Activated T-cell treated with anti-CD3 and anti-CD28 coated beads, Interleukin-2, amount 50 U/mL, for 72 hours (primary cell): ENCODE results near the gene ZNF512B. TPM values are rescaled to one million over a fixed set of nuclear protein-coding genes. Genes with fewer than 3 reads are reported as not detected.

Experiments used
- ATAC-seq, 2 donors: fragments of 150-1000 bp; cut with Tn5 transposase; replicated peaks in 1 of 2; 2 replicates each; pipeline ENCODE4 v1.10.0; 2021; ENCODE audit warnings: moderate library complexity in 2 of 2, mild to moderate bottlenecking in 1 of 2
- DNase-seq, 2 donors: peaks; one replicate each; pipeline ENCODE4 v3.0.0; 2021 to 2022; ENCODE audit warnings: mixed read lengths in 1 of 2
- H3K27ac Mint-ChIP-seq: one replicate; pipeline ENCODE4 v1.8.0; 2022; ENCODE audit warnings: mild to moderate bottlenecking, moderate library complexity, mixed read lengths
- H3K27me3 Mint-ChIP-seq: one replicate; pipeline ENCODE4 v1.8.0; 2022; ENCODE audit warnings: low read depth, mixed read lengths
- H3K36me3 Mint-ChIP-seq, 2 donors: one replicate each; pipeline ENCODE4 v1.8.0; 2022; ENCODE audit warnings: mixed read lengths in 2 of 2, mild to moderate bottlenecking in 1 of 2; ENCODE audit not compliant: insufficient read depth in 2 of 2
- H3K4me1 Mint-ChIP-seq: one replicate; pipeline ENCODE4 v1.8.0; 2022; ENCODE audit warnings: low read depth, mixed read lengths
- H3K4me3 Mint-ChIP-seq, 2 donors: one replicate each; pipeline ENCODE4 v1.8.0; 2022; ENCODE audit warnings: mild to moderate bottlenecking in 2 of 2, mixed read lengths in 2 of 2, moderate library complexity in 2 of 2
- H3K9me3 Mint-ChIP-seq, 2 donors: one replicate each; pipeline ENCODE4 v1.8.0; 2022; ENCODE audit warnings: mixed read lengths in 2 of 2
- total RNA-seq, 2 donors: library from RNA; stranded (reverse); gene quantifications; one replicate each; pipeline ENCODE4 v1.2.3, GENCODE V29; 2022

The ZNF512B gene
- total RNA-seq, 2 donors from 2014 or later, result 20.0 to 20.6 TPM

GRCh38 chr20:63957004-63957689 lies 12.6 kb downstream of the ZNF512B start:
- H3K36me3 Mint-ChIP-seq, result peaks cover 0 to 2% of the 10 kb centered on the region in 2 donors
- H3K4me1 Mint-ChIP-seq, result peaks cover 44% of the 10 kb centered on the region
- peak overlapping the region; percentile 65 for H3K27ac Mint-ChIP-seq
- H3K27me3 Mint-ChIP-seq, result no peaks in the 10 kb centered on the region
- H3K4me3 Mint-ChIP-seq, result peak overlapping the region; percentile 82 to 89
- ATAC-seq (peak; percentile 55 to 63), DNase-seq (peak; percentile 77 to 84)
- no peaks in the 10 kb centered on the region for H3K9me3 Mint-ChIP-seq

- H3K27me3 Mint-ChIP-seq, result no peaks in the 10 kb centered on the region
- DNase-seq, result no peak
- H3K4me3 Mint-ChIP-seq, result peak overlapping the region; percentile 82 to 89
- peaks cover 0 to 2% of the 10 kb centered on the region in 2 donors for H3K36me3 Mint-ChIP-seq
- H3K9me3 Mint-ChIP-seq, result no peaks in the 10 kb centered on the region
- peak; percentile 21 to 26 for ATAC-seq
- H3K27ac Mint-ChIP-seq, result no peak overlapping the region
- peaks cover 44% of the 10 kb centered on the region for H3K4me1 Mint-ChIP-seq
Measured at GRCh38 chr20:63956664-63957003, 13.1 kb downstream of the ZNF512B start.

GRCh38 chr20:63955827-63956663 lies 13.7 kb downstream of the ZNF512B start, which contains the start of gene UCKL1:
Gene UCKL1, minus strand, starts transcription at chr20:63956416. Its CDS starts 44 bp downstream, at chr20:63956372.
- DNase-seq (peak; percentile 91 to 92), ATAC-seq (peak; percentile 80 to 81)
- peak within 1 kb of the TSS; percentile 89 to 90 for H3K4me3 Mint-ChIP-seq
- no peaks in the 10 kb centered on the region for H3K27me3 Mint-ChIP-seq
- peaks cover 44% of the 10 kb centered on the region for H3K4me1 Mint-ChIP-seq
- H3K9me3 Mint-ChIP-seq, result no peaks in the 10 kb centered on the region
- H3K27ac Mint-ChIP-seq, result peak within 1 kb of the TSS; percentile 70
- H3K36me3 Mint-ChIP-seq, result no peaks in the 10 kb centered on the region

- no peaks in the 10 kb centered on the region for H3K36me3 Mint-ChIP-seq
- peaks cover 44% of the 10 kb centered on the region for H3K4me1 Mint-ChIP-seq
- H3K27me3 Mint-ChIP-seq, result no peaks in the 10 kb centered on the region
- no peak overlapping the region for H3K27ac Mint-ChIP-seq
- no peaks in the 10 kb centered on the region for H3K9me3 Mint-ChIP-seq
- H3K4me3 Mint-ChIP-seq, result peak overlapping the region; percentile 89 to 90
- DNase-seq (peak; percentile 55 to 64), ATAC-seq (peak; percentile 10 to 27)
Measured at GRCh38 chr20:63955281-63955826, 14.4 kb downstream of the ZNF512B start.

- peak overlapping the region; percentile 64 for H3K27ac Mint-ChIP-seq
- H3K4me3 Mint-ChIP-seq, result peak overlapping the region; percentile 89 to 90
- no peaks in the 10 kb centered on the region for H3K9me3 Mint-ChIP-seq
- H3K4me1 Mint-ChIP-seq, result peaks cover 54% of the 10 kb centered on the region
- DNase-seq (no peak), ATAC-seq (no peak)
- no peaks in the 10 kb centered on the region for H3K36me3 Mint-ChIP-seq
- H3K27me3 Mint-ChIP-seq, result no peaks in the 10 kb centered on the region
Measured at GRCh38 chr20:63953764-63954429, 15.8 kb downstream of the ZNF512B start.

- DNase-seq, result no peak
- Mint-ChIP-seq H3K27ac (peak overlapping the region; percentile 55), H3K27me3 (no peaks in the 10 kb centered on the region), H3K4me3 (no peak overlapping the region), H3K36me3 (peaks cover 0 to 1% of the 10 kb centered on the region in 2 donors), H3K9me3 (no peaks in the 10 kb centered on the region), H3K4me1 (peaks cover 55% of the 10 kb centered on the region)
- ATAC-seq, result no peak
Measured at GRCh38 chr20:63952769-63953168, 17.0 kb downstream of the ZNF512B start.

GRCh38 chr20:63952210-63952535 lies 17.6 kb downstream of the ZNF512B start:
- Mint-ChIP-seq H3K4me1 (peaks cover 55% of the 10 kb centered on the region), H3K9me3 (no peaks in the 10 kb centered on the region), H3K4me3 (no peak overlapping the region), H3K27me3 (no peaks in the 10 kb centered on the region), H3K36me3 (peaks cover 0 to 1% of the 10 kb centered on the region in 2 donors), H3K27ac (no peak overlapping the region)
- ATAC-seq, result no peak
- no peak for DNase-seq

- no peak for DNase-seq
- Mint-ChIP-seq H3K36me3 (peaks cover 0 to 1% of the 10 kb centered on the region in 2 donors), H3K9me3 (no peaks in the 10 kb centered on the region), H3K27ac (no peak overlapping the region), H3K4me1 (peaks cover 57% of the 10 kb centered on the region), H3K4me3 (no peak overlapping the region), H3K27me3 (no peaks in the 10 kb centered on the region)
- no peak for ATAC-seq
Measured at GRCh38 chr20:63951398-63952209, 18.1 kb downstream of the ZNF512B start.

GRCh38 chr20:63950701-63951397 lies 18.9 kb downstream of the ZNF512B start:
- Mint-ChIP-seq H3K36me3 (peaks cover 0 to 1% of the 10 kb centered on the region in 2 donors), H3K27me3 (no peaks in the 10 kb centered on the region), H3K4me1 (peaks cover 57% of the 10 kb centered on the region), H3K27ac (no peak overlapping the region), H3K9me3 (no peaks in the 10 kb centered on the region), H3K4me3 (no peak overlapping the region)
- ATAC-seq, result no peak
- no peak for DNase-seq

GRCh38 chr20:63947638-63948456 lies 21.9 kb downstream of the ZNF512B start:
- ATAC-seq, result peak; percentile 42 to 43
- Mint-ChIP-seq H3K27ac (no peak overlapping the region), H3K4me1 (peaks cover 34% of the 10 kb centered on the region), H3K9me3 (no peaks in the 10 kb centered on the region), H3K4me3 (peak overlapping the region; percentile 75 to 86), H3K27me3 (no peaks in the 10 kb centered on the region), H3K36me3 (peaks cover 0 to 1% of the 10 kb centered on the region in 2 donors)
- DNase-seq, result peak; percentile 33 to 41

GRCh38 chr20:63946986-63947637 lies 22.6 kb downstream of the ZNF512B start:
- no peak for DNase-seq
- Mint-ChIP-seq H3K9me3 (no peaks in the 10 kb centered on the region), H3K4me1 (peaks cover 34% of the 10 kb centered on the region), H3K27me3 (no peaks in the 10 kb centered on the region), H3K36me3 (peaks cover 1 to 2% of the 10 kb centered on the region in 2 donors), H3K4me3 (peak overlapping the region; percentile 75 to 86), H3K27ac (no peak overlapping the region)
- ATAC-seq, result peak; percentile 1 to 4
